ENCODE data around the gene EYS. TPM values are rescaled to one million over a fixed set of nuclear protein-coding genes. Genes with fewer than 3 reads are reported as not detected.
"Not testable (repeated sequence)": the region's sequence is repeated elsewhere in the genome, so short reads cannot be mapped to it uniquely, and the experiment has no call there.

EYS gene
- total RNA-seq, 1 experiment from 2014 or later, result 1.5 TPM

- intact Hi-C loops (cut with micrococcal nuclease), result no loop called here
- Mint-ChIP-seq H3K27ac (ENCODE audit: low read depth, unreplicated experiment) (no peak overlapping the region), H3K36me3 (ENCODE audit: insufficient read depth, unreplicated experiment) (peaks cover 24% of the 10 kb centered on the region), H3K4me1 (ENCODE audit: insufficient read depth, unreplicated experiment) (peaks cover 25% of the 10 kb centered on the region), H3K9me3 (ENCODE audit: unreplicated experiment) (peaks cover 20% of the 10 kb centered on the region), H3K27me3 (ENCODE audit: insufficient read depth, unreplicated experiment) (no peaks in the 10 kb centered on the region), H3K4me3 (ENCODE audit: unreplicated experiment) (no peak overlapping the region)
- TF ChIP-seq, protein P1, sequence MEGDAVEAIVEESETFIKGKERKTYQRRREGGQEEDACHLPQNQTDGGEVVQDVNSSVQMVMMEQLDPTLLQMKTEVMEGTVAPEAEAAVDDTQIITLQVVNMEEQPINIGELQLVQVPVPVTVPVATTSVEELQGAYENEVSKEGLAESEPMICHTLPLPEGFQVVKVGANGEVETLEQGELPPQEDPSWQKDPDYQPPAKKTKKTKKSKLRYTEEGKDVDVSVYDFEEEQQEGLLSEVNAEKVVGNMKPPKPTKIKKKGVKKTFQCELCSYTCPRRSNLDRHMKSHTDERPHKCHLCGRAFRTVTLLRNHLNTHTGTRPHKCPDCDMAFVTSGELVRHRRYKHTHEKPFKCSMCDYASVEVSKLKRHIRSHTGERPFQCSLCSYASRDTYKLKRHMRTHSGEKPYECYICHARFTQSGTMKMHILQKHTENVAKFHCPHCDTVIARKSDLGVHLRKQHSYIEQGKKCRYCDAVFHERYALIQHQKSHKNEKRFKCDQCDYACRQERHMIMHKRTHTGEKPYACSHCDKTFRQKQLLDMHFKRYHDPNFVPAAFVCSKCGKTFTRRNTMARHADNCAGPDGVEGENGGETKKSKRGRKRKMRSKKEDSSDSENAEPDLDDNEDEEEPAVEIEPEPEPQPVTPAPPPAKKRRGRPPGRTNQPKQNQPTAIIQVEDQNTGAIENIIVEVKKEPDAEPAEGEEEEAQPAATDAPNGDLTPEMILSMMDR (IDR thresholded peaks at IDR 0.05; ENCODE audit: unreplicated experiment), result no peak
- no TSS peak for BruUV-seq (replicated peaks)
- POLR2A ChIA-PET, result no interaction called here
- no peak for DNase-seq (ENCODE audit: unreplicated experiment)
- CTCF ChIA-PET, result interaction anchor here (0.7 kb wide), 1 partner anchor 60 kb away, joined by 4 read pairs; no protein-coding TSS in a partner anchor
Measured at GRCh38 chr6:63743691-63744090, 1963.3 kb downstream of the EYS start.

DNA sequence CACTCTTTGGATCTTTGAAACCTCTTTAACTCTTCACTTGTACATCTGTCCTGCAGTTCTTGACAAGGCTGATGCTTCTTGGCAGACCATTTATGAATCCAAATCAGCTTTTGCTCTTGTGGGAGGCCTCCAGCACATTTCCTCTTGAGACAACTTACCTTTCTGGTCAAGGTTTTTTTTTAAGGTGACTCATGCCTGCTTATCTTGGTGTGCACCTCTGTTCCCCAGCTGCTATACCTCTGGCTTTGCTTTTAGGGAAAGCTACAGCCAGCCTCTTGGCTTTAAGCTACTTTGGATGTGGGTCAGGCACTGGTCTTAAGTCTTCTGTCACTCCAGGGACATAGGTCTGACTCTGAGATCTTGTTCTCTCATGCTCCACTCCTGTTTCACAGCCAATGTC, 1965.0 kb downstream of the EYS start:
- H3K9me3 Mint-ChIP-seq (ENCODE audit: unreplicated experiment), result peaks cover 13% of the 10 kb centered on the region
- intact Hi-C loops (cut with micrococcal nuclease), result no loop called here
- BruUV-seq (replicated peaks), result no TSS peak
- ChIA-PET CTCF (interaction anchor here (0.9 kb wide), 1 partner anchor 390 kb away, joined by 3 read pairs; no protein-coding TSS in a partner anchor), POLR2A (interaction anchor here (0.6 to 1.5 kb wide), 4 partner anchors 9 to 122 kb away, joined by 3 read pairs; no protein-coding TSS in a partner anchor)
- peaks cover 25% of the 10 kb centered on the region for H3K4me1 Mint-ChIP-seq (ENCODE audit: insufficient read depth, unreplicated experiment)
- TF ChIP-seq, protein P1 (IDR thresholded peaks at IDR 0.05; ENCODE audit: unreplicated experiment), result no peak
- peaks cover 19% of the 10 kb centered on the region for H3K36me3 Mint-ChIP-seq (ENCODE audit: insufficient read depth, unreplicated experiment)
- no peak overlapping the region for H3K27ac Mint-ChIP-seq (ENCODE audit: low read depth, unreplicated experiment)
- H3K4me3 Mint-ChIP-seq (ENCODE audit: unreplicated experiment), result no peak overlapping the region
- peak; percentile 40 for DNase-seq (ENCODE audit: unreplicated experiment)
- H3K27me3 Mint-ChIP-seq (ENCODE audit: insufficient read depth, unreplicated experiment), result no peaks in the 10 kb centered on the region

DNA sequence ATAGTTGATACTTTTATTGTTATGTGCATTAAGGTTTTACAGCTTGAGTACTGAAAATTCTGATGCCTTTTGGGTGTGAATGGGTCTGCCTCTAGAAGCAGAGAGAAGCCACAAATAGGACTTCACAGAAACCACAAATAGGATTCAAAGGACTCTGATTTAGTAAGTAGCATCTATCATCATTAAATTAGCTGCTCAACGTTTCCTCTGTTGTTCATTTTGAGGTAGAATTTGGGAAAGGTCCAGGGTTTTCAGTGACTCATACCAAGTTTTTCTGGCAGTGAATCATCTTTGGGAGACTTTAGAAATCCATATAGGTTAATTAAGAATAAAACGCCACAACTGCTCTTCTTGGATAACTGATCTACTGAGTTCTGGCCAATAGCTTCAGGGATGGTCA, 1966.3 kb downstream of the EYS start:
- ChIA-PET POLR2A (interaction anchor here (0.7 to 1.6 kb wide), 9 partner anchors 9 to 162 kb away, joined by 3 to 4 read pairs (median 3); no protein-coding TSS in a partner anchor), CTCF (interaction anchor here (1.0 to 1.8 kb wide), 5 partner anchors 24 to 399 kb away, joined by 3 to 8 read pairs (median 4); no protein-coding TSS in a partner anchor)
- Mint-ChIP-seq H3K36me3 (ENCODE audit: insufficient read depth, unreplicated experiment) (peaks cover 14% of the 10 kb centered on the region), H3K27ac (ENCODE audit: low read depth, unreplicated experiment) (no peak overlapping the region), H3K4me3 (ENCODE audit: unreplicated experiment) (no peak overlapping the region), H3K4me1 (ENCODE audit: insufficient read depth, unreplicated experiment) (peaks cover 25% of the 10 kb centered on the region), H3K27me3 (ENCODE audit: insufficient read depth, unreplicated experiment) (no peaks in the 10 kb centered on the region), H3K9me3 (ENCODE audit: unreplicated experiment) (peaks cover 8% of the 10 kb centered on the region)
- BruUV-seq (replicated peaks), result no TSS peak
- TF ChIP-seq, protein P1 (IDR thresholded peaks at IDR 0.05; ENCODE audit: unreplicated experiment), result no peak
- peak; percentile 90 for DNase-seq (ENCODE audit: unreplicated experiment)
- intact Hi-C loops (cut with micrococcal nuclease), result no loop called here

GRCh38 chr6:63739094-63739687, 1967.8 kb downstream of the EYS start:
- H3K4me1 Mint-ChIP-seq (ENCODE audit: insufficient read depth, unreplicated experiment), result peaks cover 32% of the 10 kb centered on the region
- DNase-seq (ENCODE audit: unreplicated experiment), result no peak
- BruUV-seq (replicated peaks), result no TSS peak
- TF ChIP-seq, protein P1 (IDR thresholded peaks at IDR 0.05; ENCODE audit: unreplicated experiment), result no peak
- H3K27me3 Mint-ChIP-seq (ENCODE audit: insufficient read depth, unreplicated experiment), result no peaks in the 10 kb centered on the region
- ChIA-PET CTCF (interaction anchor here (0.6 to 1.8 kb wide), 5 partner anchors 63 to 398 kb away, joined by 3 to 8 read pairs (median 3); no protein-coding TSS in a partner anchor), POLR2A (no interaction called here)
- peaks cover 14% of the 10 kb centered on the region for H3K36me3 Mint-ChIP-seq (ENCODE audit: insufficient read depth, unreplicated experiment)
- H3K27ac Mint-ChIP-seq (ENCODE audit: low read depth, unreplicated experiment), result no peak overlapping the region
- peaks cover 13% of the 10 kb centered on the region for H3K9me3 Mint-ChIP-seq (ENCODE audit: unreplicated experiment)
- H3K4me3 Mint-ChIP-seq (ENCODE audit: unreplicated experiment), result no peak overlapping the region
- intact Hi-C loops (cut with micrococcal nuclease), result no loop called here

- DNase-seq (ENCODE audit: unreplicated experiment); POLR2A ChIA-PET; BruUV-seq (replicated peaks); H3K27me3 Mint-ChIP-seq (ENCODE audit: insufficient read depth, unreplicated experiment); H3K27ac Mint-ChIP-seq (ENCODE audit: low read depth, unreplicated experiment); intact Hi-C loops (cut with micrococcal nuclease); H3K4me3 Mint-ChIP-seq (ENCODE audit: unreplicated experiment): not testable (repeated sequence)
- H3K36me3 Mint-ChIP-seq (ENCODE audit: insufficient read depth, unreplicated experiment), result peaks cover 19% of the 10 kb centered on the region
- peaks cover 32% of the 10 kb centered on the region for H3K4me1 Mint-ChIP-seq (ENCODE audit: insufficient read depth, unreplicated experiment)
- CTCF ChIA-PET, result interaction anchor here (1.2 kb wide), 1 partner anchor 140 kb away, joined by 3 read pairs; no protein-coding TSS in a partner anchor
- peaks cover 13% of the 10 kb centered on the region for H3K9me3 Mint-ChIP-seq (ENCODE audit: unreplicated experiment)
Measured at GRCh38 chr6:63738190-63738589, 1968.8 kb downstream of the EYS start.

All from MCF 10A (cell line).